Activated naive CD4-positive, alpha-beta T cell treated with anti-CD3 and anti-CD28 coated beads for 36 hours (primary cell): Measurements from ENCODE around the gene PPP1R3F. TPM values are rescaled to one million over a fixed set of nuclear protein-coding genes. Genes with fewer than 3 reads are reported as not detected.

ENCODE experiments used
- CTCF ChIA-PET: fragments of 350-600 bp; sonication (Branson Sonifier 250); formaldehyde crosslinking; loops from one replicate; lab custom pipeline; 2021; ENCODE audit warnings: antibody characterized with exemption; lab: Charles Lee
- DNase-seq: peaks from one replicate; pipeline ENCODE4 v3.0.0-alpha.2; 2020
- H3K27ac Mint-ChIP-seq: one replicate; pipeline ENCODE4 v1.8.0; 2021; ENCODE audit warnings: mild to moderate bottlenecking, mixed read lengths
- H3K27me3 Mint-ChIP-seq: one replicate; pipeline ENCODE4 v1.8.0; 2021; ENCODE audit warnings: low read depth, mixed read lengths
- H3K36me3 Mint-ChIP-seq: one replicate; pipeline ENCODE4 v1.8.0; 2021; ENCODE audit warnings: low read depth, mixed read lengths
- H3K4me1 Mint-ChIP-seq: one replicate; pipeline ENCODE4 v1.8.0; 2021; ENCODE audit warnings: low read depth, mixed read lengths
- H3K4me3 Mint-ChIP-seq: one replicate; pipeline ENCODE4 v1.8.0; 2021; ENCODE audit warnings: mild to moderate bottlenecking, moderate library complexity, mixed read lengths
- H3K9me3 Mint-ChIP-seq: one replicate; pipeline ENCODE4 v1.8.0; 2021; ENCODE audit warnings: mixed read lengths
- intact Hi-C: fragments of 100-400 bp; cut with micrococcal nuclease; formaldehyde crosslinking; loops from one replicate; pipeline ENCODE4 v1.15.1; 2023
- total RNA-seq, 2 experiments: library from RNA; stranded (reverse); gene quantifications; one replicate each; pipeline ENCODE4 v1.2.3, GENCODE V29; 2021

Gene PPP1R3F
- total RNA-seq, 2 experiments from 2014 or later, result 2.4 to 3.4 TPM

- CTCF ChIA-PET, result interaction anchor here (1.0 kb wide), 1 partner anchor 10 kb away, joined by 4 read pairs; no protein-coding TSS in a partner anchor
- Mint-ChIP-seq H3K4me3 (no peak overlapping the region), H3K9me3 (no peaks in the 10 kb centered on the region), H3K36me3 (peaks cover 7% of the 10 kb centered on the region), H3K4me1 (no peaks in the 10 kb centered on the region), H3K27me3 (no peaks in the 10 kb centered on the region), H3K27ac (no peak overlapping the region)
- intact Hi-C loops, result no loop called here
- DNase-seq, result no peak
Observed at GRCh38 chrX:49250578-49250977, 19.0 kb upstream of the PPP1R3F start.

- no peak for DNase-seq
- H3K27me3 Mint-ChIP-seq, result no peaks in the 10 kb centered on the region
- intact Hi-C loops, result no loop called here
- H3K4me1 Mint-ChIP-seq, result peaks cover 2% of the 10 kb centered on the region
- H3K4me3 Mint-ChIP-seq, result no peak overlapping the region
- H3K9me3 Mint-ChIP-seq, result no peaks in the 10 kb centered on the region
- H3K36me3 Mint-ChIP-seq, result peaks cover 7% of the 10 kb centered on the region
- CTCF ChIA-PET, result no interaction called here
- no peak overlapping the region for H3K27ac Mint-ChIP-seq
Observed at GRCh38 chrX:49251325-49251724, 18.3 kb upstream of the PPP1R3F start.

GRCh38 chrX:49254639-49255038 lies 15.0 kb upstream of the PPP1R3F start:
- Mint-ChIP-seq H3K36me3 (peaks cover 7% of the 10 kb centered on the region), H3K4me3 (no peak overlapping the region), H3K27ac (no peak overlapping the region), H3K27me3 (no peaks in the 10 kb centered on the region), H3K4me1 (peaks cover 21% of the 10 kb centered on the region), H3K9me3 (no peaks in the 10 kb centered on the region)
- DNase-seq, result no peak
- intact Hi-C loops, result no loop called here
- CTCF ChIA-PET, result no interaction called here

GRCh38 chrX:49256268-49256995 lies 13.2 kb upstream of the PPP1R3F start:
- Mint-ChIP-seq H3K27ac (no peak overlapping the region), H3K4me3 (no peak overlapping the region)
- CTCF ChIA-PET, result interaction anchor here (0.7 kb wide), 1 partner anchor 505 kb away, joined by 3 read pairs; no protein-coding TSS in a partner anchor

GRCh38 chrX:49257074-49257790 lies 12.4 kb upstream of the PPP1R3F start:
- no peak overlapping the region for H3K4me3 Mint-ChIP-seq
- no peak for DNase-seq
- no peaks in the 10 kb centered on the region for H3K27me3 Mint-ChIP-seq
- no peaks in the 10 kb centered on the region for H3K9me3 Mint-ChIP-seq
- CTCF ChIA-PET, result interaction anchor here (0.5 kb wide), 1 partner anchor 103 kb away, joined by 5 read pairs; no protein-coding TSS in a partner anchor
- peak overlapping the region; percentile 66 for H3K27ac Mint-ChIP-seq
- H3K36me3 Mint-ChIP-seq, result peaks cover 1% of the 10 kb centered on the region
- intact Hi-C loops, result no loop called here
- peaks cover 29% of the 10 kb centered on the region for H3K4me1 Mint-ChIP-seq

More at GRCh38 chrX:49256268-49256995, 13.2 kb upstream of the PPP1R3F start:
- DNase-seq, result no peak
- H3K27me3 Mint-ChIP-seq, result no peaks in the 10 kb centered on the region
- intact Hi-C loops, result no loop called here
- peaks cover 25% of the 10 kb centered on the region for H3K4me1 Mint-ChIP-seq
- H3K9me3 Mint-ChIP-seq, result no peaks in the 10 kb centered on the region
- peaks cover 4% of the 10 kb centered on the region for H3K36me3 Mint-ChIP-seq

- Mint-ChIP-seq H3K9me3 (no peaks in the 10 kb centered on the region), H3K4me3 (no peak overlapping the region), H3K27me3 (no peaks in the 10 kb centered on the region), H3K27ac (peak overlapping the region; percentile 66), H3K36me3 (no peaks in the 10 kb centered on the region), H3K4me1 (peaks cover 38% of the 10 kb centered on the region)
- intact Hi-C loops, result no loop called here
- peak; percentile 71 for DNase-seq
- CTCF ChIA-PET, result interaction anchor here (0.5 kb wide), 1 partner anchor 104 kb away, joined by 5 read pairs; no protein-coding TSS in a partner anchor
Observed at GRCh38 chrX:49257846-49258748, 11.5 kb upstream of the PPP1R3F start.

- no peak for DNase-seq
- H3K4me3 Mint-ChIP-seq, result no peak overlapping the region
- H3K9me3 Mint-ChIP-seq, result no peaks in the 10 kb centered on the region
- H3K36me3 Mint-ChIP-seq, result no peaks in the 10 kb centered on the region
- peak overlapping the region; percentile 4 for H3K27ac Mint-ChIP-seq
- CTCF ChIA-PET, result interaction anchor here (0.7 kb wide), 1 partner anchor 66 kb away, joined by 3 read pairs; no protein-coding TSS in a partner anchor
- peaks cover 40% of the 10 kb centered on the region for H3K4me1 Mint-ChIP-seq
- intact Hi-C loops, result no loop called here
- no peaks in the 10 kb centered on the region for H3K27me3 Mint-ChIP-seq
Observed at GRCh38 chrX:49258749-49259124, 10.9 kb upstream of the PPP1R3F start.

- Mint-ChIP-seq H3K9me3 (no peaks in the 10 kb centered on the region), H3K27me3 (no peaks in the 10 kb centered on the region), H3K36me3 (no peaks in the 10 kb centered on the region), H3K4me1 (peaks cover 55% of the 10 kb centered on the region), H3K4me3 (no peak overlapping the region), H3K27ac (peak overlapping the region; percentile 41)
- intact Hi-C loops, result loop anchor here (10.0 kb wide), 1 partner anchor 326 kb away; no protein-coding TSS in a partner anchor
- DNase-seq, result no peak
- CTCF ChIA-PET, result no interaction called here
Observed at GRCh38 chrX:49260221-49260985, 9.2 kb upstream of the PPP1R3F start.

GRCh38 chrX:49262603-49263002 lies 7.0 kb upstream of the PPP1R3F start:
- no peaks in the 10 kb centered on the region for H3K36me3 Mint-ChIP-seq
- no peaks in the 10 kb centered on the region for H3K9me3 Mint-ChIP-seq
- H3K27ac Mint-ChIP-seq, result peak overlapping the region; percentile 18
- H3K4me3 Mint-ChIP-seq, result peak overlapping the region; percentile 40
- no peaks in the 10 kb centered on the region for H3K27me3 Mint-ChIP-seq
- DNase-seq, result no peak
- CTCF ChIA-PET, result interaction anchor here (1.0 kb wide), 1 partner anchor 70 kb away, joined by 4 read pairs; no protein-coding TSS in a partner anchor
- H3K4me1 Mint-ChIP-seq, result peaks cover 48% of the 10 kb centered on the region
- intact Hi-C loops, result loop anchor here (10.0 kb wide), 1 partner anchor 328 kb away; no protein-coding TSS in a partner anchor

- Mint-ChIP-seq H3K9me3 (no peaks in the 10 kb centered on the region), H3K4me1 (peaks cover 47% of the 10 kb centered on the region), H3K27me3 (no peaks in the 10 kb centered on the region), H3K36me3 (no peaks in the 10 kb centered on the region), H3K4me3 (peak overlapping the region; percentile 40), H3K27ac (peak overlapping the region; percentile 60)
- intact Hi-C loops, result loop anchor here (10.0 kb wide), 1 partner anchor 329 kb away; no protein-coding TSS in a partner anchor
- CTCF ChIA-PET, result interaction anchor here (0.9 to 1.6 kb wide), 2 partner anchors 71 to 73 kb away, joined by 3 to 5 read pairs; no protein-coding TSS in a partner anchor
- DNase-seq, result no peak
Observed at GRCh38 chrX:49263631-49264030, 6.0 kb upstream of the PPP1R3F start.

GRCh38 chrX:49264460-49264859 lies 5.1 kb upstream of the PPP1R3F start, which contains the start of gene FOXP3:
FOXP3 (minus strand) TSS chrX:49264710; CDS start chrX:49258505, 6,205 bp downstream.
- no peaks in the 10 kb centered on the region for H3K27me3 Mint-ChIP-seq
- CTCF ChIA-PET, result interaction anchor here (1.6 kb wide), 1 partner anchor 72 kb away, joined by 5 read pairs; no protein-coding TSS in a partner anchor

More at GRCh38 chrX:49264460-49264859, 5.1 kb upstream of the PPP1R3F start, which contains the start of gene FOXP3:
- H3K4me3 Mint-ChIP-seq, result peak within 1 kb of the TSS; percentile 40
- peak within 1 kb of the TSS; percentile 60 for H3K27ac Mint-ChIP-seq
- H3K4me1 Mint-ChIP-seq, result peaks cover 40% of the 10 kb centered on the region
- no peaks in the 10 kb centered on the region for H3K36me3 Mint-ChIP-seq
- intact Hi-C loops, result loop anchor here (10.0 kb wide), 1 partner anchor 330 kb away; no protein-coding TSS in a partner anchor
- no peak for DNase-seq
- H3K9me3 Mint-ChIP-seq, result no peaks in the 10 kb centered on the region
